HepG2 (cell line): ENCODE measurements around the gene PPA2. TPM values are rescaled to one million over a fixed set of nuclear protein-coding genes. Genes with fewer than 3 reads are reported as not detected.

ENCODE experiments used
- FOXA3 ChIP-seq: IDR thresholded peaks from 2 replicates; pipeline ENCODE4 v1.6.1; 2016; ENCODE audit warnings: missing genetic modification reagents, missing compliant biosample characterization
- GABPB1 ChIP-seq: IDR thresholded peaks from 2 replicates; pipeline ENCODE4 v1.6.1; 2016; ENCODE audit warnings: mild to moderate bottlenecking, missing genetic modification reagents, moderate library complexity, missing compliant biosample characterization
- MATR3 ChIP-seq: sonication (generic); formaldehyde crosslinking; IDR thresholded peaks from 2 replicates; pipeline ENCODE4 v1.4.0; 2020; ENCODE audit warnings: missing genetic modification reagents
- NCOR1 ChIP-seq: fragments of 200-600 bp; sonication (generic); IDR thresholded peaks from 2 replicates; pipeline ENCODE4 v1.7.0; 2017; ENCODE audit warnings: antibody characterized with exemption, low read length, borderline replicate concordance
- NKX3-1 ChIP-seq: sonication (generic); formaldehyde crosslinking; IDR thresholded peaks from 2 replicates; pipeline ENCODE4 v1.5.0; 2020; ENCODE audit warnings: missing genetic modification reagents
- PITX1 ChIP-seq: sonication (generic); formaldehyde crosslinking; IDR thresholded peaks from 2 replicates; pipeline ENCODE4 v1.5.1; 2020; ENCODE audit warnings: mild to moderate bottlenecking, missing genetic modification reagents
- ZMYM4 ChIP-seq: sonication (generic); formaldehyde crosslinking; IDR thresholded peaks from 2 replicates; pipeline ENCODE4 v1.8.1; 2023; ENCODE audit warnings: mild to moderate bottlenecking, missing genetic modification reagents
- ZNF256 ChIP-seq: sonication (generic); formaldehyde crosslinking; conservative IDR thresholded peaks from 2 replicates; pipeline ENCODE4 v1.4.0; 2020; ENCODE audit warnings: missing genetic modification reagents
- ZNF432 ChIP-seq: sonication (generic); formaldehyde crosslinking; IDR thresholded peaks from 2 replicates; pipeline ENCODE4 v1.5.0; 2020; ENCODE audit warnings: missing genetic modification reagents, mild to moderate bottlenecking, borderline replicate concordance
- ZNF672 ChIP-seq: sonication (generic); formaldehyde crosslinking; IDR thresholded peaks from 2 replicates; pipeline ENCODE4 v1.8.1; 2022; ENCODE audit warnings: missing genetic modification reagents
- ZNF768 ChIP-seq: sonication (generic); formaldehyde crosslinking; IDR thresholded peaks from 2 replicates; pipeline ENCODE4 v1.4.0; 2020; ENCODE audit warnings: missing genetic modification reagents
- polyA plus RNA-seq, 8 experiments: library from polyadenylated mRNA; depleted of rRNA in 3 of 8; stranded (reverse) in 7 of 8; unstranded in 1 of 8; fragments of >200 nt; fragmentation: Illumina TruSeq in 4 of 8; extraction: Trizol in 4 of 8; gene quantifications; 2 replicates each; pipeline versions ENCODE4 v1.2.1 to v1.2.3, GENCODE V29; 2011 to 2016; ENCODE audit warnings: low read depth in 4 of 8, missing spikeins in 1 of 8, mixed read lengths in 1 of 8; ENCODE audit not compliant: insufficient read depth in 1 of 8
- total RNA-seq, 5 experiments: library from RNA; depleted of rRNA; stranded (reverse); fragments of >200 nt; fragmentation: Illumina TruSeq; extraction: Trizol; gene quantifications; 2 replicates each; pipeline ENCODE4 v1.2.3, GENCODE V29; 2016; ENCODE audit warnings: low read depth in 1 of 5
- TF ChIP-seq, protein P1 (sequence below): IDR thresholded peaks from 2 replicates; pipeline ENCODE4 v1.6.1; 2016; ENCODE audit warnings: low read depth, missing genetic modification reagents, missing compliant biosample characterization
- TF ChIP-seq, protein P2 (sequence below): sonication (generic); formaldehyde crosslinking; IDR thresholded peaks from 2 replicates; pipeline ENCODE4 v1.5.0; 2020; ENCODE audit warnings: mild to moderate bottlenecking, missing genetic modification reagents, moderate library complexity
- TF ChIP-seq, protein P3 (sequence below): sonication (generic); formaldehyde crosslinking; conservative IDR thresholded peaks from 2 replicates; pipeline ENCODE4 v1.8.0; 2022; ENCODE audit warnings: missing genetic modification reagents
- TF ChIP-seq, protein P4 (sequence below): sonication (generic); formaldehyde crosslinking; IDR thresholded peaks from 2 replicates; pipeline ENCODE4 v1.8.0; 2022; ENCODE audit warnings: low read depth, missing genetic modification reagents
- TF ChIP-seq, protein P5 (sequence below): sonication (generic); formaldehyde crosslinking; conservative IDR thresholded peaks from 2 replicates; pipeline ENCODE4 v1.4.0; 2020; ENCODE audit warnings: mild to moderate bottlenecking, missing genetic modification reagents, moderate library complexity

PPA2 gene
- total and polyA plus RNA-seq, 2 of the 13 experiments (the other 11 are each of a cell fraction or from before 2014, with no cell fraction given), result 44.2 to 70.6 TPM

DNA sequence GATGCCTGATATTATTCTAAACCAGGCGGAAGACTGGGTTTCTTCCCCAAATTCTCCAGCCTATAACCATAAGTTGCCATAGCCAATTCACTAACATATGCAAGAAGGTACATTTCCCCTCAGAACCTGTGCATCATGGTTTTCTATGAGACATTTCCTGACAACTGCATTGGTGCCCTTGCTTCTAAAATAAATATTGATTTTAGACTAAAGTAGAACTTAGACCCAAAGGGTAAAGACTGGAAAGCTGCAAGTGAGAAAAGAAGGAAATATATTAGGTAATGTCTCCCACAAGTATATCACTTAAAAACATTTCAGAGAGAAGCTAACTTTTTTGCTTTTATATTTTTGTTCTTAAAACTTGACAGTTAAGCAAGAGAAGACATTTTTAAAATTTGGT, 125.1 kb downstream of the PPA2 start (continued):
- TF ChIP-seq, protein P1, sequence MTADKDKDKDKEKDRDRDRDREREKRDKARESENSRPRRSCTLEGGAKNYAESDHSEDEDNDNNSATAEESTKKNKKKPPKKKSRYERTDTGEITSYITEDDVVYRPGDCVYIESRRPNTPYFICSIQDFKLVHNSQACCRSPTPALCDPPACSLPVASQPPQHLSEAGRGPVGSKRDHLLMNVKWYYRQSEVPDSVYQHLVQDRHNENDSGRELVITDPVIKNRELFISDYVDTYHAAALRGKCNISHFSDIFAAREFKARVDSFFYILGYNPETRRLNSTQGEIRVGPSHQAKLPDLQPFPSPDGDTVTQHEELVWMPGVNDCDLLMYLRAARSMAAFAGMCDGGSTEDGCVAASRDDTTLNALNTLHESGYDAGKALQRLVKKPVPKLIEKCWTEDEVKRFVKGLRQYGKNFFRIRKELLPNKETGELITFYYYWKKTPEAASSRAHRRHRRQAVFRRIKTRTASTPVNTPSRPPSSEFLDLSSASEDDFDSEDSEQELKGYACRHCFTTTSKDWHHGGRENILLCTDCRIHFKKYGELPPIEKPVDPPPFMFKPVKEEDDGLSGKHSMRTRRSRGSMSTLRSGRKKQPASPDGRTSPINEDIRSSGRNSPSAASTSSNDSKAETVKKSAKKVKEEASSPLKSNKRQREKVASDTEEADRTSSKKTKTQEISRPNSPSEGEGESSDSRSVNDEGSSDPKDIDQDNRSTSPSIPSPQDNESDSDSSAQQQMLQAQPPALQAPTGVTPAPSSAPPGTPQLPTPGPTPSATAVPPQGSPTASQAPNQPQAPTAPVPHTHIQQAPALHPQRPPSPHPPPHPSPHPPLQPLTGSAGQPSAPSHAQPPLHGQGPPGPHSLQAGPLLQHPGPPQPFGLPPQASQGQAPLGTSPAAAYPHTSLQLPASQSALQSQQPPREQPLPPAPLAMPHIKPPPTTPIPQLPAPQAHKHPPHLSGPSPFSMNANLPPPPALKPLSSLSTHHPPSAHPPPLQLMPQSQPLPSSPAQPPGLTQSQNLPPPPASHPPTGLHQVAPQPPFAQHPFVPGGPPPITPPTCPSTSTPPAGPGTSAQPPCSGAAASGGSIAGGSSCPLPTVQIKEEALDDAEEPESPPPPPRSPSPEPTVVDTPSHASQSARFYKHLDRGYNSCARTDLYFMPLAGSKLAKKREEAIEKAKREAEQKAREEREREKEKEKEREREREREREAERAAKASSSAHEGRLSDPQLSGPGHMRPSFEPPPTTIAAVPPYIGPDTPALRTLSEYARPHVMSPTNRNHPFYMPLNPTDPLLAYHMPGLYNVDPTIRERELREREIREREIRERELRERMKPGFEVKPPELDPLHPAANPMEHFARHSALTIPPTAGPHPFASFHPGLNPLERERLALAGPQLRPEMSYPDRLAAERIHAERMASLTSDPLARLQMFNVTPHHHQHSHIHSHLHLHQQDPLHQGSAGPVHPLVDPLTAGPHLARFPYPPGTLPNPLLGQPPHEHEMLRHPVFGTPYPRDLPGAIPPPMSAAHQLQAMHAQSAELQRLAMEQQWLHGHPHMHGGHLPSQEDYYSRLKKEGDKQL (CRISPR knock-in tag), result no peak
- TF ChIP-seq FOXA3 (CRISPR knock-in tag) (peak; percentile 46; the same call in 1 of the 2 replicates), NCOR1 (0 out of 2 replicates have a peak, but pooled peaks have one; percentile 27), ZNF432 (CRISPR knock-in tag) (no peak), ZNF768 (CRISPR knock-in tag) (no peak), GABPB1 (CRISPR knock-in tag) (no peak), NKX3-1 (CRISPR knock-in tag) (0 out of 2 replicates have a peak, but pooled peaks have one; percentile 26), ZNF256 (CRISPR knock-in tag) (no peak), PITX1 (no peak), ZNF672 (CRISPR knock-in tag) (no peak), MATR3 (CRISPR knock-in tag) (no peak), ZMYM4 (CRISPR knock-in tag) (peak; percentile 56; the same call in 1 of the 2 replicates)
- TF ChIP-seq, protein P2, sequence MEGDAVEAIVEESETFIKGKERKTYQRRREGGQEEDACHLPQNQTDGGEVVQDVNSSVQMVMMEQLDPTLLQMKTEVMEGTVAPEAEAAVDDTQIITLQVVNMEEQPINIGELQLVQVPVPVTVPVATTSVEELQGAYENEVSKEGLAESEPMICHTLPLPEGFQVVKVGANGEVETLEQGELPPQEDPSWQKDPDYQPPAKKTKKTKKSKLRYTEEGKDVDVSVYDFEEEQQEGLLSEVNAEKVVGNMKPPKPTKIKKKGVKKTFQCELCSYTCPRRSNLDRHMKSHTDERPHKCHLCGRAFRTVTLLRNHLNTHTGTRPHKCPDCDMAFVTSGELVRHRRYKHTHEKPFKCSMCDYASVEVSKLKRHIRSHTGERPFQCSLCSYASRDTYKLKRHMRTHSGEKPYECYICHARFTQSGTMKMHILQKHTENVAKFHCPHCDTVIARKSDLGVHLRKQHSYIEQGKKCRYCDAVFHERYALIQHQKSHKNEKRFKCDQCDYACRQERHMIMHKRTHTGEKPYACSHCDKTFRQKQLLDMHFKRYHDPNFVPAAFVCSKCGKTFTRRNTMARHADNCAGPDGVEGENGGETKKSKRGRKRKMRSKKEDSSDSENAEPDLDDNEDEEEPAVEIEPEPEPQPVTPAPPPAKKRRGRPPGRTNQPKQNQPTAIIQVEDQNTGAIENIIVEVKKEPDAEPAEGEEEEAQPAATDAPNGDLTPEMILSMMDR (CRISPR knock-in tag), result no peak
- TF ChIP-seq, protein P3, sequence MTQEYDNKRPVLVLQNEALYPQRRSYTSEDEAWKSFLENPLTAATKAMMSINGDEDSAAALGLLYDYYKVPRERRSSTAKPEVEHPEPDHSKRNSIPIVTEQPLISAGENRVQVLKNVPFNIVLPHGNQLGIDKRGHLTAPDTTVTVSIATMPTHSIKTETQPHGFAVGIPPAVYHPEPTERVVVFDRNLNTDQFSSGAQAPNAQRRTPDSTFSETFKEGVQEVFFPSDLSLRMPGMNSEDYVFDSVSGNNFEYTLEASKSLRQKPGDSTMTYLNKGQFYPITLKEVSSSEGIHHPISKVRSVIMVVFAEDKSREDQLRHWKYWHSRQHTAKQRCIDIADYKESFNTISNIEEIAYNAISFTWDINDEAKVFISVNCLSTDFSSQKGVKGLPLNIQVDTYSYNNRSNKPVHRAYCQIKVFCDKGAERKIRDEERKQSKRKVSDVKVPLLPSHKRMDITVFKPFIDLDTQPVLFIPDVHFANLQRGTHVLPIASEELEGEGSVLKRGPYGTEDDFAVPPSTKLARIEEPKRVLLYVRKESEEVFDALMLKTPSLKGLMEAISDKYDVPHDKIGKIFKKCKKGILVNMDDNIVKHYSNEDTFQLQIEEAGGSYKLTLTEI (CRISPR knock-in tag), result no peak
- TF ChIP-seq, protein P4, sequence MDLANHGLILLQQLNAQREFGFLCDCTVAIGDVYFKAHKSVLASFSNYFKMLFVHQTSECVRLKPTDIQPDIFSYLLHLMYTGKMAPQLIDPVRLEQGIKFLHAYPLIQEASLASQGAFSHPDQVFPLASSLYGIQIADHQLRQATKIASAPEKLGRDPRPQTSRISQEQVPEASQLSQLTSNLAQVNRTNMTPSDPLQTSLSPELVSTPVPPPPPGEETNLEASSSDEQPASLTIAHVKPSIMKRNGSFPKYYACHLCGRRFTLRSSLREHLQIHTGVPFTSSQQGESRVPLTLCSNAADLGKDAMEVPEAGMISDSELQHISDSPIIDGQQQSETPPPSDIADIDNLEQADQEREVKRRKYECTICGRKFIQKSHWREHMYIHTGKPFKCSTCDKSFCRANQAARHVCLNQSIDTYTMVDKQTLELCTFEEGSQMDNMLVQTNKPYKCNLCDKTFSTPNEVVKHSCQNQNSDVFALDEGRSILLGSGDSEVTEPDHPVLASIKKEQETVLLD, result no peak
- TF ChIP-seq, protein P5, sequence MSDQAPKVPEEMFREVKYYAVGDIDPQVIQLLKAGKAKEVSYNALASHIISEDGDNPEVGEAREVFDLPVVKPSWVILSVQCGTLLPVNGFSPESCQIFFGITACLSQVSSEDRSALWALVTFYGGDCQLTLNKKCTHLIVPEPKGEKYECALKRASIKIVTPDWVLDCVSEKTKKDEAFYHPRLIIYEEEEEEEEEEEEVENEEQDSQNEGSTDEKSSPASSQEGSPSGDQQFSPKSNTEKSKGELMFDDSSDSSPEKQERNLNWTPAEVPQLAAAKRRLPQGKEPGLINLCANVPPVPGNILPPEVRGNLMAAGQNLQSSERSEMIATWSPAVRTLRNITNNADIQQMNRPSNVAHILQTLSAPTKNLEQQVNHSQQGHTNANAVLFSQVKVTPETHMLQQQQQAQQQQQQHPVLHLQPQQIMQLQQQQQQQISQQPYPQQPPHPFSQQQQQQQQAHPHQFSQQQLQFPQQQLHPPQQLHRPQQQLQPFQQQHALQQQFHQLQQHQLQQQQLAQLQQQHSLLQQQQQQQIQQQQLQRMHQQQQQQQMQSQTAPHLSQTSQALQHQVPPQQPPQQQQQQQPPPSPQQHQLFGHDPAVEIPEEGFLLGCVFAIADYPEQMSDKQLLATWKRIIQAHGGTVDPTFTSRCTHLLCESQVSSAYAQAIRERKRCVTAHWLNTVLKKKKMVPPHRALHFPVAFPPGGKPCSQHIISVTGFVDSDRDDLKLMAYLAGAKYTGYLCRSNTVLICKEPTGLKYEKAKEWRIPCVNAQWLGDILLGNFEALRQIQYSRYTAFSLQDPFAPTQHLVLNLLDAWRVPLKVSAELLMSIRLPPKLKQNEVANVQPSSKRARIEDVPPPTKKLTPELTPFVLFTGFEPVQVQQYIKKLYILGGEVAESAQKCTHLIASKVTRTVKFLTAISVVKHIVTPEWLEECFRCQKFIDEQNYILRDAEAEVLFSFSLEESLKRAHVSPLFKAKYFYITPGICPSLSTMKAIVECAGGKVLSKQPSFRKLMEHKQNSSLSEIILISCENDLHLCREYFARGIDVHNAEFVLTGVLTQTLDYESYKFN (CRISPR knock-in tag), result peak; percentile 69
